HepG2 (cell line): Measurements from ENCODE around the gene FAM3D. TPM values are rescaled to one million over a fixed set of nuclear protein-coding genes. Genes with fewer than 3 reads are reported as not detected.

ENCODE experiments used
- HOMEZ ChIP-seq: IDR thresholded peaks from 2 replicates; pipeline ENCODE4 v1.6.1; 2016; ENCODE audit warnings: low read depth
- SIX1 ChIP-seq: sonication (generic); formaldehyde crosslinking; IDR thresholded peaks from 2 replicates; pipeline ENCODE4 v1.4.0; 2020; ENCODE audit warnings: missing genetic modification reagents, borderline replicate concordance
- ZNF382 ChIP-seq: sonication (generic); formaldehyde crosslinking; IDR thresholded peaks from 2 replicates; pipeline ENCODE4 v1.5.0; 2020; ENCODE audit warnings: missing genetic modification reagents, mild to moderate bottlenecking, borderline replicate concordance
- ZNF572 ChIP-seq: sonication (generic); formaldehyde crosslinking; IDR thresholded peaks from 2 replicates; pipeline ENCODE4 v1.5.1; 2020; ENCODE audit warnings: mild to moderate bottlenecking, missing genetic modification reagents
- polyA plus RNA-seq, 8 experiments: library from polyadenylated mRNA; depleted of rRNA in 3 of 8; stranded (reverse) in 7 of 8; unstranded in 1 of 8; fragments of >200 nt; fragmentation: Illumina TruSeq in 4 of 8; extraction: Trizol in 4 of 8; gene quantifications; 2 replicates each; pipeline versions ENCODE4 v1.2.1 to v1.2.3, GENCODE V29; 2011 to 2016; ENCODE audit warnings: low read depth in 4 of 8, missing spikeins in 1 of 8, mixed read lengths in 1 of 8; ENCODE audit not compliant: insufficient read depth in 1 of 8
- total RNA-seq, 5 experiments: library from RNA; depleted of rRNA; stranded (reverse); fragments of >200 nt; fragmentation: Illumina TruSeq; extraction: Trizol; gene quantifications; 2 replicates each; pipeline ENCODE4 v1.2.3, GENCODE V29; 2016; ENCODE audit warnings: low read depth in 1 of 5
- TF ChIP-seq, protein P1 (sequence below): IDR thresholded peaks from 2 replicates; pipeline ENCODE4 v1.6.1; 2012; ENCODE audit warnings: low read length, improper control_type of control experiment
- TF ChIP-seq, protein P2 (sequence below): sonication (generic); formaldehyde crosslinking; IDR thresholded peaks from 2 replicates; pipeline ENCODE4 v1.5.0; 2020; ENCODE audit warnings: missing genetic modification reagents

Gene FAM3D
- total and polyA plus RNA-seq, 2 of the 13 experiments (the other 11 are each of a cell fraction or from before 2014, with no cell fraction given): not detected

DNA sequence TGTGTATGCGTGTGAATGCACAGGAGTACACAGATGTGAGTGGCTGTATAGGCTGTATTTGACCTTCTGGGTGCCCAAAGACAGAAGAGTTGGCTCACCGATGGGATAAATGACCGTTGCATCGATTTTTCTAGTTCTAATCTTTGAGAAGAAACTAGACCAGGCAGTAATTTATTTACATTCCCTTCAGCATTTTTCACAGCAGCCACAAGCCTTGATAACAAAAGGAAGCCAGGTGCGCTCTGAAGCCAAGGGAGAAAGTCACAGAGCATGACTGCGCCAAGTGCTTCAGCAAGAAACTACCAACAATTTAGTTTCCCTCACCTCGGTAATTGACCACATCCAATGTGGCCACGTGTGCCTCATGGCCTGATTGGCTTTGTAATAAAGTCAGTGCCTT is 5.9 kb upstream of the FAM3D start (continued):
- TF ChIP-seq, protein P1, sequence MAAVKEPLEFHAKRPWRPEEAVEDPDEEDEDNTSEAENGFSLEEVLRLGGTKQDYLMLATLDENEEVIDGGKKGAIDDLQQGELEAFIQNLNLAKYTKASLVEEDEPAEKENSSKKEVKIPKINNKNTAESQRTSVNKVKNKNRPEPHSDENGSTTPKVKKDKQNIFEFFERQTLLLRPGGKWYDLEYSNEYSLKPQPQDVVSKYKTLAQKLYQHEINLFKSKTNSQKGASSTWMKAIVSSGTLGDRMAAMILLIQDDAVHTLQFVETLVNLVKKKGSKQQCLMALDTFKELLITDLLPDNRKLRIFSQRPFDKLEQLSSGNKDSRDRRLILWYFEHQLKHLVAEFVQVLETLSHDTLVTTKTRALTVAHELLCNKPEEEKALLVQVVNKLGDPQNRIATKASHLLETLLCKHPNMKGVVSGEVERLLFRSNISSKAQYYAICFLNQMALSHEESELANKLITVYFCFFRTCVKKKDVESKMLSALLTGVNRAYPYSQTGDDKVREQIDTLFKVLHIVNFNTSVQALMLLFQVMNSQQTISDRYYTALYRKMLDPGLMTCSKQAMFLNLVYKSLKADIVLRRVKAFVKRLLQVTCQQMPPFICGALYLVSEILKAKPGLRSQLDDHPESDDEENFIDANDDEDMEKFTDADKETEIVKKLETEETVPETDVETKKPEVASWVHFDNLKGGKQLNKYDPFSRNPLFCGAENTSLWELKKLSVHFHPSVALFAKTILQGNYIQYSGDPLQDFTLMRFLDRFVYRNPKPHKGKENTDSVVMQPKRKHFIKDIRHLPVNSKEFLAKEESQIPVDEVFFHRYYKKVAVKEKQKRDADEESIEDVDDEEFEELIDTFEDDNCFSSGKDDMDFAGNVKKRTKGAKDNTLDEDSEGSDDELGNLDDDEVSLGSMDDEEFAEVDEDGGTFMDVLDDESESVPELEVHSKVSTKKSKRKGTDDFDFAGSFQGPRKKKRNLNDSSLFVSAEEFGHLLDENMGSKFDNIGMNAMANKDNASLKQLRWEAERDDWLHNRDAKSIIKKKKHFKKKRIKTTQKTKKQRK: no peak
- TF ChIP-seq ZNF382 (CRISPR knock-in tag): no peak
- no peak for TF ChIP-seq ZNF572 (CRISPR knock-in tag)
- no peak for TF ChIP-seq HOMEZ (CRISPR knock-in tag)
- no peak for TF ChIP-seq SIX1 (CRISPR knock-in tag)
- TF ChIP-seq, protein P2, sequence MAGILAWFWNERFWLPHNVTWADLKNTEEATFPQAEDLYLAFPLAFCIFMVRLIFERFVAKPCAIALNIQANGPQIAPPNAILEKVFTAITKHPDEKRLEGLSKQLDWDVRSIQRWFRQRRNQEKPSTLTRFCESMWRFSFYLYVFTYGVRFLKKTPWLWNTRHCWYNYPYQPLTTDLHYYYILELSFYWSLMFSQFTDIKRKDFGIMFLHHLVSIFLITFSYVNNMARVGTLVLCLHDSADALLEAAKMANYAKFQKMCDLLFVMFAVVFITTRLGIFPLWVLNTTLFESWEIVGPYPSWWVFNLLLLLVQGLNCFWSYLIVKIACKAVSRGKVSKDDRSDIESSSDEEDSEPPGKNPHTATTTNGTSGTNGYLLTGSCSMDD: no peak
